NCI-H524 (cell line): ENCODE results near the gene PDE10A.

Experiments used
- DNase-seq, 2 experiments: peaks; one replicate each; lab custom pipeline; 2025; lab: John Stamatoyannopoulos, UW

PDE10A gene

GRCh38 chr6:165655191-165655590 lies 7.8 kb downstream of the PDE10A start:
- DNase-seq, result no peak

DNA sequence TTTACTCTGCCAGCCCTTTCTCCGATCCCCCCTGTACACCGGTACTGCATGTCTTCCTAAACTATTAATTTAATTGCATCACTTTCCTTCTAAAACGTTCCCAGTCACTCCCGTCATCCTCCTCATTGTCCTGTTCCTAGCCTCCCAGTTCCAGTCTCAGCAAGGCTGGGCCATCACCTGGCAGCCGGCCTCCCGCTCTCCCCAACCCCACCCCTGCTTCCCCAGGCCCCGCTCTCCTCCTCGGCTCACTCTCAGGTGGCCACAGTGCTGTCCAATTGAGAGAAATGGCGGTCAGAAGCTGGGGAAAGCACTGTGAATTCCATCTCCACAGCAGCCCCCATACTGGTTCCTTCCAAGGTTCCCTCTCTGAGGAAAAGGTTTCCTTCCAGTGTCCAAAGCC lies 8.9 kb downstream of the PDE10A start:
- no peak for DNase-seq

DNA sequence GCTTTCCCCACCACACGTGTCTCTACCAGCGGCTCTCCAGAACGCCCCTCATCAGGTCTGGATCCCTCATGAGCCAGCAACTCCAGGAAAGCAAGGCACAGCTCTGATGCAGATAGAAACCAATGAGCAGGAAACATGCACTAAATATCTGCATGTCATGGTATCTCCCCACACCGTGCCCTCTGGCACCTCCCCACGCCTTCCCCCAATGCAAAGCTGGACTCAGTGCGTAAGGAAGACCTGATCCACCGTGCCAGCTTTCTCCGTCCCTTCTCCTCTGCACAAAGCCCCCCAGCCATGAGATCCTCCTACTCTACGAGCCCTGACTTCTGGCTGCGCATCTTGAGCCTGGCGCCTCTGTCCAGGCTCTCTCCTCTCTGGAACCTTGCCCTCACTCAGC lies 9.4 kb downstream of the PDE10A start:
- DNase-seq, result no peak

- DNase-seq, result no peak
Observed at GRCh38 chr6:165653196-165653595, 9.8 kb downstream of the PDE10A start.

- DNase-seq, result no peak
Observed at GRCh38 chr6:165652766-165653165, 10.3 kb downstream of the PDE10A start.

DNA sequence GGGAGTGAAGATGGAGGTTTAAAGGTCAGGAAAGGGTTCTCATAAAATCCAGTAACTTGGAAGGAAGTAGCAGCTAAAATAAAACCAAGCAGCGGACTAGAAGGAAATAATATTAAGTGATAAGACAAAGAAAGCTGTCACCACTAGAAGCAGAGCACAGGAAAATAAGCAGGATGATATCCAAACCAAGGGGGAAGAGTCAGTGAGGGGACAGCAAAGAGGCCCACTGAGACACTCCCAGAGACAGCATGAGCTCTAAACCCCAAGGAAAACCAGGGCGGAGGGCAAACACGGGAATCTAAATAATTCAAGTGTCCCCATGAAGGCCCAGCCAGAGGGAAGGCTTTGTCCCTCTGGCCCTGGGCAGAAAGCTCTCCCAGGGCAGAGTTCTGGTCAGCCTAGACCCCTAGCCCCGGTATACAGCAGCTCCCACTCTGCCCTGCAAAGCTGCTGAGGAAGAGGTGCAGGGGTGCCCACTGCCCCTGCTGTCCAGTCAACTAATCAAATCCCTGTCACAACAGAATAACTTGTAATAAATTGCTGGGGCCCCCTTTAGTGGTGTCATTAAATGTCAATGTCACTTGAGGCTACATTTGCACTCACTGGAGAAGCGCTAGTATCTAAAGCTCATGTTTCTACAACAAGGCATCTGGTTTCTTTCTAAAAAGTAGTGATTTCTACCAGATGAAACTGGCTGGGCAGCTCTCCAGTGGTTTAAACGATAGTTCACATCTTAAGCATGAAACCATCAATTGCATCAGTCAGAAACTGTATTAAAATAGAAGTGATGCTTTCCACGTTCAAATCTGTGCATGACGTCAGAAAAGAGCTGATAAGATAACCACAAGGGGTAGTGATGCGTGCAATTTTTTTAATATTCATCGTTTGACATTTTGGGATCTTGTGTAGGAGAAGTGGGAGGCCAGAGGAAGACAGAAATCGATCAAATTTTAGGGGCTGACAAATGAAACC lies 13.6 kb downstream of the PDE10A start:
- no peak for DNase-seq

DNA sequence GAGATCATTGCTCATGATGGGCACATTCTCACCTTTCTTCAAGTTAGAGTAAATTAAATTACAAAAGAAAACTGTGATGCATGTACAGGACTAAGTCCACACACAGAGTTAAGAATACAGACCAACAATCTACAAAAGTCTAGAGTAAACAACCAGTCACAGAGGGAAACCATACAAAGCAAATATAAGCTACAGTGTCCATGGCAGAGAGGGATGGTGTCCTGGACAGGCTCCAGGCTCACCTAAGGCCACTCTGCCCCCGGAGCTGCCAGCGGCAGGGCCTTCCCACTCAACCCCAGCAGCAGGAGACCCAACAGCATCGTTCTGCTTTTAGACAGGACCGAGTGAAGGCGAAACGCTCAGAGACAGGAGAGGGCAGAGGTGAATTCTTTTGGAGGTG lies 16.0 kb downstream of the PDE10A start:
- DNase-seq, result no peak

- no peak for DNase-seq
Observed at GRCh38 chr6:165645919-165646318, 17.1 kb downstream of the PDE10A start.

- DNase-seq, result no peak
Observed at GRCh38 chr6:165644586-165645266, 18.3 kb downstream of the PDE10A start.

DNA sequence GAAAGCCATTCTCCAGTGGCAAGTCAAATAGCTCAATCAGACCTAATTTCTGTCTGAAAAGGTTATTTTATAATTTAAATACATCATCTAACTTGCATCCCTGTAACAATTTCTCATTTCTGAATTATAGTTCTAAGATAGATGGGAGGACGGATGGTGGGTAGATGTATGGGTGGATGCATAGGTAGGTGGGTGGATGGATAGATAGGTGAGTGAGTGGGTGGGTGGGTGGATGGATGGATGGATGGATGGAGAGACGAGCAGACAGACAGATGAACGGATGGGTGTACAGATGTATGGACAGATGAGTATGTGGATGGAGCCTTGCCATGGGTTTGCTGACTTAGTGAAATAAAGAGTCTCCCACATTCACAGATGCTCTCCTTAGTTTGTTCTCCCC lies 20.0 kb downstream of the PDE10A start:
- DNase-seq, result no peak

- DNase-seq, result no peak
Observed at GRCh38 chr6:165641672-165642156, 21.3 kb downstream of the PDE10A start.

- no peak for DNase-seq
Observed at GRCh38 chr6:165640806-165641205, 22.2 kb downstream of the PDE10A start.

DNA sequence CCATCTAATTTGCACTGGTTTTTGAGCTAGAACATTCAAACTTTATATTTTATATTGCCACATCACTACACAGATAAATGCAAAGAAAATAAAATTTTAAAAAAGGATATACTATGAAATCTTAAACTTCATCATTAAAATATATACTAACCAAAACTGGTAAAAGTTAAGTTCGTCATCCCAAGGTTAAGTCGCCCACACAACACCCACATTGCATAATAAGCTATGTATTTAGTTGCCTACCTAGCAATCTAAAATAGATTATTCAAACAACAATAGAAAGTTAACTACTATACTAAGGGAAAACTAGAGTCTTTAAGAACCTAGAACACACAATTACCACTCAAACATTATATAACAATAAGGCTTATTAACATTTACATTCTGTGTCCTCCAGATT lies 24.5 kb downstream of the PDE10A start:
- DNase-seq, result no peak

- DNase-seq, result no peak
Observed at GRCh38 chr6:165637586-165637985, 25.5 kb downstream of the PDE10A start.

- no peak for DNase-seq
Observed at GRCh38 chr6:165636402-165637048, 26.5 kb downstream of the PDE10A start.

GRCh38 chr6:165635965-165636364 lies 27.1 kb downstream of the PDE10A start:
- DNase-seq, result no peak

DNA sequence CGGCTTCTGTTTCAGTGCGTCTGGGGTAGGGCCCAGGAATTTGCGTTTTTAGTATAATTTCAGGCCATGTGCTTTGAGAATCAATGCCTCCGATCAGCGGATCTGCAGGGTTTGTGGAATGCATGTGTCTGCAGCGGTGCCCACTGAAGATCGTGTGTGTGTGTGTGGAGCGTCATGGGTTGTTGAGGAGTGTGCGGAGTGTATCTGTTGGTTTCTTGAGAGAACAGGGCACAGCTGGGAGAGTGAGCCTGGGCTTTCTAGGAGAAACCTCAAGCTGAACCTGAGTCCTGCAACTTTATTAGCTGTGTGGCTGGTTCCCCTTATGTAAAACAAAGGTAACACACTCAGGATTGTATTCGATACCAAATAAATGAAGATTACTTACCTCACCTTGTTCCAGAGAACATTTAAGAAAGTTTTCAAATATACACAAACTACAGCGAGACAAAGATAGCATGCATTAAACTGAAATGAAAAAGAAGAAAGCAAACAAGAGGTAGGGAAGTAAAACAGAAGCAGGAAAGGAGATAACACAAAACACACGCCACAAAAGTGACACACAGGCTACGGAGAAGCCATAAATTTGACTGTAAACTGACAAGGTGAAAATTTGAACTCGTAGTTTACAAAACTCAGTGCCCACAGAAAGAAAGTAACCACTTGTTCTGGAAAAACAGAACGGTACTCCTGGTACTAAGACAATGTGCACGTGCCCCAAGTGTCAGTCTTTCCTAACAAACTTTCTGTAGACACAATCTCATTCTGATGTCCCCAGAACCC lies 28.8 kb downstream of the PDE10A start:
- no peak for DNase-seq

DNA sequence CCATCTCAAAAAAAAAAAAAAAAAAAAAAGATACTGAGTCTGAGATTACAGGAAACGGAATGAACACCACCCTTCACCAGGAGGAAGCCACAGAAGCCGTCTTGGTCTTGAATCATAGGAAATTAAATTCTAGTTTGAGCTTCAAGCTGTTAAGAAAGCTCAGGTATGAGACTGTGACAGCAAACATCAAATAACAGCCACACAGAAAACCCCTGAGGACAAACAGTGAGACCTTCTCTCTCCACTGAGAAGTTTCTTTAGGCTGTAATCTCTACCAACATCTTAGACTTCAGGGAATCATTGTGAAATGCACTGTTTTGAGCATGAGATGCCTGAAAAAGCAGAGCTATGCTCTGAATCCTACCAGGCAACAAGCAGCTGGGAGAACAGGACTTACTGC lies 30.8 kb downstream of the PDE10A start:
- DNase-seq, result no peak

DNA sequence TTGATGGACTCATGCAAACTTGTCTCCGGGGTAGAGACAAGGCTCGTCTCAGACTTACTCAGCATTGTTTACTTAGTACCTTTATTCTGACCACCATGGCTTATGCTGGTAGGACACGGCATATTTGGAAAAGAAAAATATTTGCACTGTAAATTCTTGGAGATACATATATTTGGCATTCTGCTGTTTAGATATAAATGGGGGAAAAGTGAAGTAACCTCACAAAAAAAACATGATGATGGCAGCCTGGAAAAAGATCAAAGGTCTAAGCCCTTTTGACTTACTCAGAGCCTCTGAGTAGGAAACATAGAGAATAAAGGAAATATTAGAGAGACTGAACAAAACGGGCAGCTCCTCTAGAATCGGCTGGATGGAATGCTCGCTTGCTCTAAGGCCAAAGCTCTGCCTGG lies 32.5 kb downstream of the PDE10A start:
- DNase-seq, result no peak

- DNase-seq, result no peak
Observed at GRCh38 chr6:165628955-165629354, 34.1 kb downstream of the PDE10A start.

DNA sequence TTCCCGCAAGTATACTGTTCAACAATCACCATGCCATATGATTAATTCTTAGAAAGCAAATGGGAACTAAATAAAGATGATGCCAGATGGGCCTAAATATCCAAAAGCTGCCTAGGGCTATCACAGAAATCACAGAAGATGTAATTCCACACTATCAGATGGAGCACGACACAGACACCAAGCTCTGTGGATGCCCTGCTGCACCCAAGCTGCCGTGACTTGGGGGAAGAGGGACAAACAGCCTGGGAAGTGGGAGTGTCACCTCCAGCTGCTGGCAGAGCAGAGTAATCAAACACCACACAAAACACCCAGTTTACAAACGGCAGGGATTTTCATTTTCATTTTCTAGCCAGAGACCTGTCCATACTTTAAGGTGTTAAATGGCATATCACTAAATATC lies 35.7 kb downstream of the PDE10A start:
- peak in 1 of 2 experiments; percentile 6 for DNase-seq

DNA sequence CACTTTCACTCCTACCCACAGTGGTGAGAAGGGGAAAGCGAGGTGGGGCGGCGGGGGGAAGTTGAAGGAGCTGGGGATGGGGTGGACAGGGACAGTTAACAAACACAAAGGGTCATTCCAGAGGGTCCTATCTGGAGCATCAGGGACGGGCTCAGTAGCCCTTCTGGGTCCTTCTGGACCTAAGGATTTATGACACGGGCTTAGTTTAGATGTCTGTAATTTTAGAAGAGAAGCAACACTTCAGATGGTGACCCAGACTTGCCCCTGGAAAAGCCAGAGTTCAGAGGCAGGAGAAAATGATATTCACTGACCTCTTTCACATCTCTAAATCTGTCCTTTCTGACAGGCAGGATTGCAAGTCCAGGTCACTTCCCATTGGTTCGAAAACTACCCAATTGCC lies 36.3 kb downstream of the PDE10A start:
- DNase-seq, result no peak
